ENCODE measurements around the gene SRSF8. TPM values are rescaled to one million over a fixed set of nuclear protein-coding genes. Genes with fewer than 3 reads are reported as not detected.

The SRSF8 gene
- total and polyA plus RNA-seq, 9 of the 15 experiments (the other 6 are each of a cell fraction or from before 2014, with no cell fraction given), result 18.0 to 53.4 (median 27.9) TPM

DNA sequence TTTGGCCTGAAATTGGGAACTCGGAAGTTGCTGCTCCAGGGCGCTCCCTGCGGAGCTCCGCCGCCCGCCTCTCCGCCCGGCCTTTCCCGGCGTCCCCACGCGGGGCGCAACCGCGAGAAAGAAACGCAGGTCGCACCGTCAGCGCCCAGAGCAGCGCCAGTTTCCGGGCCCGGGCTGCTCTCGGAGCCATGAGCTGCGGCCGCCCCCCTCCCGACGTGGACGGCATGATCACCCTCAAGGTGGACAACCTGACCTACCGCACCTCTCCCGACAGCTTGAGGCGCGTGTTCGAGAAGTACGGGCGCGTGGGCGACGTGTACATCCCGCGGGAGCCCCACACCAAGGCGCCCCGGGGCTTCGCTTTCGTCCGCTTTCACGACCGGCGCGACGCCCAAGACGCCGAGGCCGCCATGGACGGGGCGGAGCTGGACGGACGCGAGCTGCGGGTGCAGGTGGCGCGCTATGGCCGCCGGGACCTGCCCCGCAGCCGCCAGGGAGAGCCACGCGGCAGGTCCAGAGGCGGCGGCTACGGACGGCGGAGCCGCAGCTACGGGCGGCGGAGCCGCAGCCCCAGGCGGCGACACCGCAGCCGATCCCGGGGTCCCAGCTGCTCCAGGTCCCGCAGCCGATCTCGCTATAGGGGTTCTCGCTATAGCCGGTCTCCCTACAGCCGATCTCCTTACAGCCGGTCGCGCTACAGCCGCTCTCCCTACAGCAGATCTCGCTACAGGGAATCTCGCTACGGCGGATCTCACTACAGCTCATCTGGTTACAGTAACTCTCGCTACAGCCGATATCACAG, 521 bp downstream of the SRSF8 start (continued):
- peak; percentile 39; the same call in 1 of the 2 replicates for TF ChIP-seq CREB1 (IDR thresholded peaks at IDR 0.05)
- no peak; the same call in none of the 2 replicates for TF ChIP-seq CREB1 (CRISPR knock-in tag; IDR thresholded peaks at IDR 0.05)
- TF ChIP-seq, protein P1, sequence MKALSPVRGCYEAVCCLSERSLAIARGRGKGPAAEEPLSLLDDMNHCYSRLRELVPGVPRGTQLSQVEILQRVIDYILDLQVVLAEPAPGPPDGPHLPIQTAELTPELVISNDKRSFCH (CRISPR knock-in tag; IDR thresholded peaks at IDR 0.05), result no peak
- TF ChIP-seq, protein P1 (tag; IDR thresholded peaks at IDR 0.05), result no peak
- TF ChIP-seq, protein P2, sequence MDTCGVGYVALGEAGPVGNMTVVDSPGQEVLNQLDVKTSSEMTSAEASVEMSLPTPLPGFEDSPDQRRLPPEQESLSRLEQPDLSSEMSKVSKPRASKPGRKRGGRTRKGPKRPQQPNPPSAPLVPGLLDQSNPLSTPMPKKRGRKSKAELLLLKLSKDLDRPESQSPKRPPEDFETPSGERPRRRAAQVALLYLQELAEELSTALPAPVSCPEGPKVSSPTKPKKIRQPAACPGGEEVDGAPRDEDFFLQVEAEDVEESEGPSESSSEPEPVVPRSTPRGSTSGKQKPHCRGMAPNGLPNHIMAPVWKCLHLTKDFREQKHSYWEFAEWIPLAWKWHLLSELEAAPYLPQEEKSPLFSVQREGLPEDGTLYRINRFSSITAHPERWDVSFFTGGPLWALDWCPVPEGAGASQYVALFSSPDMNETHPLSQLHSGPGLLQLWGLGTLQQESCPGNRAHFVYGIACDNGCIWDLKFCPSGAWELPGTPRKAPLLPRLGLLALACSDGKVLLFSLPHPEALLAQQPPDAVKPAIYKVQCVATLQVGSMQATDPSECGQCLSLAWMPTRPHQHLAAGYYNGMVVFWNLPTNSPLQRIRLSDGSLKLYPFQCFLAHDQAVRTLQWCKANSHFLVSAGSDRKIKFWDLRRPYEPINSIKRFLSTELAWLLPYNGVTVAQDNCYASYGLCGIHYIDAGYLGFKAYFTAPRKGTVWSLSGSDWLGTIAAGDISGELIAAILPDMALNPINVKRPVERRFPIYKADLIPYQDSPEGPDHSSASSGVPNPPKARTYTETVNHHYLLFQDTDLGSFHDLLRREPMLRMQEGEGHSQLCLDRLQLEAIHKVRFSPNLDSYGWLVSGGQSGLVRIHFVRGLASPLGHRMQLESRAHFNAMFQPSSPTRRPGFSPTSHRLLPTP (IDR thresholded peaks at IDR 0.05; ENCODE audit: borderline replicate concordance, extremely low read depth, insufficient read length), result no peak
- no peak for TF ChIP-seq CSDE1 (IDR thresholded peaks at IDR 0.05)
- TF ChIP-seq WHSC1 (IDR thresholded peaks at IDR 0.05; ENCODE audit: low read length), result no peak
- TF ChIP-seq PYGO2 (tag; IDR thresholded peaks at IDR 0.05), result no peak
- TF ChIP-seq BRD9 (IDR thresholded peaks at IDR 0.05; ENCODE audit: low read depth, partially characterized antibody), result no peak
- peak; percentile 75 for TF ChIP-seq ZBTB17 (CRISPR knock-in tag; IDR thresholded peaks at IDR 0.05)
- no peak for TF ChIP-seq MXI1 (IDR thresholded peaks at IDR 0.05; ENCODE audit: low read depth, low read length)
- peak; percentile 84; the same call in 1 of the 2 replicates for TF ChIP-seq MTA3 (IDR thresholded peaks at IDR 0.05; ENCODE audit: borderline replicate concordance)
- TF ChIP-seq SP2 (IDR thresholded peaks at IDR 0.05; ENCODE audit: extremely low read depth, low read depth, low read length, poor library complexity, severe bottlenecking), result no peak
- TF ChIP-seq, protein P3, sequence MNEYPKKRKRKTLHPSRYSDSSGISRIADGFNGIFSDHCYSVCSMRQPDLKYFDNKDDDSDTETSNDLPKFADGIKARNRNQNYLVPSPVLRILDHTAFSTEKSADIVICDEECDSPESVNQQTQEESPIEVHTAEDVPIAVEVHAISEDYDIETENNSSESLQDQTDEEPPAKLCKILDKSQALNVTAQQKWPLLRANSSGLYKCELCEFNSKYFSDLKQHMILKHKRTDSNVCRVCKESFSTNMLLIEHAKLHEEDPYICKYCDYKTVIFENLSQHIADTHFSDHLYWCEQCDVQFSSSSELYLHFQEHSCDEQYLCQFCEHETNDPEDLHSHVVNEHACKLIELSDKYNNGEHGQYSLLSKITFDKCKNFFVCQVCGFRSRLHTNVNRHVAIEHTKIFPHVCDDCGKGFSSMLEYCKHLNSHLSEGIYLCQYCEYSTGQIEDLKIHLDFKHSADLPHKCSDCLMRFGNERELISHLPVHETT (CRISPR knock-in tag; conservative IDR thresholded peaks at IDR 0.05 in 1 of 2, IDR thresholded peaks at IDR 0.05 in 1 of 2), result peak in 1 of 2 experiments; percentile 66; a peak in 2 of 4 replicates
- TF ChIP-seq LARP7 (IDR thresholded peaks at IDR 0.05), result no peak
